Neural cell (in vitro differentiated cells): ENCODE data around the gene INF2. TPM values are rescaled to one million over a fixed set of nuclear protein-coding genes. Genes with fewer than 3 reads are reported as not detected.

ENCODE experiments used
- H2AFZ ChIP-seq: fragments of 200-600, 300-800 bp; sonication (generic), shearing (Covaris generic); 2 replicates; pipeline ENCODE4 v1.6.0; 2014; ENCODE audit warnings: low read depth, mild to moderate bottlenecking, antibody characterized with exemption, low read length, moderate library complexity
- H3F3A ChIP-seq: fragments of 200-600 bp; shearing (Covaris generic); 2 replicates; pipeline ENCODE4 v1.6.1; 2016; ENCODE audit warnings: mild to moderate bottlenecking, moderate library complexity, mixed read lengths, antibody characterized with exemption, low read length; ENCODE audit not compliant: insufficient read depth, poor library complexity, severe bottlenecking
- H3K27ac ChIP-seq: fragments of 200-600, 300-800 bp; sonication (generic), shearing (Covaris generic); 2 replicates; pipeline ENCODE4 v1.5.1; 2014; ENCODE audit warnings: mild to moderate bottlenecking, low read length, moderate library complexity
- H3K27me3 ChIP-seq: fragments of 300-800, 200-600 bp; sonication (generic), shearing (Covaris generic); 2 replicates; pipeline ENCODE4 v1.6.0; 2014; ENCODE audit warnings: mild to moderate bottlenecking, low read depth, low read length, moderate library complexity; ENCODE audit not compliant: insufficient read depth
- H3K36me3 ChIP-seq: fragments of 300-800, 200-600 bp; sonication (generic), shearing (Covaris generic); 2 replicates; pipeline ENCODE4 v1.5.1; 2014; ENCODE audit warnings: mild to moderate bottlenecking, antibody characterized with exemption, low read length, moderate library complexity; ENCODE audit not compliant: insufficient read depth
- H3K4me2 ChIP-seq: fragments of 300-800, 200-600 bp; sonication (generic), shearing (Covaris generic); 2 replicates; pipeline ENCODE4 v1.6.0; 2014; ENCODE audit warnings: mild to moderate bottlenecking, low read length
- H3K4me3 ChIP-seq: fragments of 300-800, 200-600 bp; sonication (generic), shearing (Covaris generic); 2 replicates; pipeline ENCODE4 v1.5.1; 2014; ENCODE audit warnings: mild to moderate bottlenecking, low read length, moderate library complexity
- H3K79me2 ChIP-seq: fragments of 200-600 bp; shearing (Covaris generic); replicated peaks from 2 replicates; pipeline ENCODE4 v1.6.0; 2014; ENCODE audit warnings: mild to moderate bottlenecking, low read length, moderate library complexity; ENCODE audit not compliant: insufficient read depth
- H3K9ac ChIP-seq: fragments of 300-800, 200-600 bp; sonication (generic), shearing (Covaris generic); 2 replicates; pipeline ENCODE4 v1.6.1; 2016; ENCODE audit warnings: mild to moderate bottlenecking, low read length, mixed read lengths
- H3K9me2 ChIP-seq: fragments of 200-600 bp; shearing (Covaris generic); 2 replicates; pipeline ENCODE4 v1.6.1; 2016; ENCODE audit warnings: mild to moderate bottlenecking, low read length, mixed read lengths; ENCODE audit not compliant: insufficient read depth
- H3K9me3 ChIP-seq: fragments of 200-600, 300-800 bp; sonication (generic), shearing (Covaris generic); 2 replicates; pipeline ENCODE4 v1.6.1; 2016; ENCODE audit warnings: mild to moderate bottlenecking, mixed run types, low read length, moderate library complexity, mixed read lengths
- H4K20me1 ChIP-seq: fragments of 200-600 bp; shearing (Covaris generic); 2 replicates; pipeline ENCODE4 v1.6.1; 2016; ENCODE audit warnings: mild to moderate bottlenecking, mixed run types; ENCODE audit not compliant: insufficient read depth
- CTCF ChIP-seq: fragments of 450-650 bp; IDR thresholded peaks from 2 replicates; pipeline ENCODE4 v1.5.1; 2014; ENCODE audit warnings: antibody characterized with exemption, mild to moderate bottlenecking, moderate library complexity; ENCODE audit not compliant: poor library complexity, severe bottlenecking
- EP300 ChIP-seq: fragments of 450-650 bp; conservative IDR thresholded peaks from 2 replicates; pipeline ENCODE4 v1.6.1; 2014; ENCODE audit warnings: antibody characterized with exemption, mild to moderate bottlenecking, moderate library complexity; ENCODE audit not compliant: poor library complexity, severe bottlenecking
- EZH2 ChIP-seq: fragments of 200-600, 300-800 bp; shearing (Covaris generic), sonication (generic); IDR thresholded peaks from 2 replicates; pipeline ENCODE4 v1.6.1; 2014; ENCODE audit warnings: antibody characterized with exemption, low read length, borderline replicate concordance, mild to moderate bottlenecking; ENCODE audit not compliant: insufficient read depth, poor library complexity, severe bottlenecking
- MXI1 ChIP-seq: fragments of 450-650 bp; conservative IDR thresholded peaks from 2 replicates; pipeline ENCODE4 v1.6.1; 2014; ENCODE audit warnings: antibody characterized with exemption, mild to moderate bottlenecking; ENCODE audit not compliant: poor library complexity, severe bottlenecking
- POLR2AphosphoS5 ChIP-seq: IDR thresholded peaks from 2 replicates; pipeline ENCODE4 v1.6.1; 2012
- RAD21 ChIP-seq: fragments of 450-650 bp; conservative IDR thresholded peaks from 2 replicates; pipeline ENCODE4 v1.6.1; 2014; ENCODE audit warnings: antibody characterized with exemption, mild to moderate bottlenecking, moderate library complexity
- REST ChIP-seq: IDR thresholded peaks from 2 replicates; pipeline ENCODE4 v1.6.1; 2012; ENCODE audit warnings: borderline replicate concordance
- SMC3 ChIP-seq: fragments of 450-650 bp; conservative IDR thresholded peaks from 2 replicates; pipeline ENCODE4 v1.6.1; 2014; ENCODE audit warnings: antibody characterized with exemption, mild to moderate bottlenecking, moderate library complexity; ENCODE audit not compliant: poor library complexity
- TAF1 ChIP-seq: IDR thresholded peaks from 2 replicates; pipeline ENCODE4 v1.6.1; 2012; ENCODE audit warnings: low read depth
- polyA plus RNA-seq: library from polyadenylated mRNA; depleted of rRNA; stranded (reverse); fragments of >200 nt; gene quantifications from 2 replicates; pipeline ENCODE4 v1.2.3, GENCODE V29; 2014

The INF2 gene
- polyA plus RNA-seq, 1 donor from 2014 or later: 0.02 TPM

DNA sequence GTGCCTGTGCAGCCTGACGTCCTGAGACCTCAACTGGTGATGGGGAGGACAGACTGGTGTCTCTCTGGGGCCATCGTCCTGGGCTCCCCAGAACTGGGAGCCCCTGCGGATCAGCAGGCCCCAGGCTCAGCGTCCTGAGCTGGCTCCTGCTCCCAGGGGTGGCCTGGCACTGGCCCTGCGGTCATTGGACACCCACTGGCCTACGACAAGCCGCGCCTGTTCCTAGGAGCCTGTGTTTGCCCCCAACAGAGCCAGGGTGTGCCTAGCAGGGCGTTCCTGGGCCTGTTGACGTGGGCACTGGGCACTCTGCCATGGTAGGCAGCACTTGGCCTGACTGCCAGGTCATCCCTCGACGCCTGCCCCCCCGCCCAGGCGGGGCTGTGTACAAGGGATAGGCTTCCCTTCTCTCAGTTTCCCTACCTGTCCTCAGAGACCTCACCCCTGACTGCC lies 43.0 kb downstream of the INF2 start:
- no peak overlapping the region for H2AFZ ChIP-seq

GRCh38 chr14:104732931-104733681 lies 43.7 kb downstream of the INF2 start:
- H3K9me2 ChIP-seq: no peaks in the 10 kb centered on the region
- H3K4me2 ChIP-seq: no peak overlapping the region
- H2AFZ ChIP-seq: no peak overlapping the region
- no peaks in the 10 kb centered on the region for H3K36me3 ChIP-seq
- no peaks in the 10 kb centered on the region for H3K9me3 ChIP-seq
- H3K9ac ChIP-seq: no peak overlapping the region
- no peak overlapping the region for H3K4me3 ChIP-seq
- H3K79me2 ChIP-seq: no peaks in the 10 kb centered on the region
- H4K20me1 ChIP-seq: no peaks in the 10 kb centered on the region
- no peaks in the 10 kb centered on the region for H3F3A ChIP-seq
- H3K27ac ChIP-seq: no peak overlapping the region
- no peaks in the 10 kb centered on the region for H3K27me3 ChIP-seq
- TF ChIP-seq POLR2AphosphoS5 (no peak), SMC3 (no peak), TAF1 (no peak), CTCF (no peak), EZH2 (no peak), RAD21 (no peak)

More for the DNA sequence above, 43.0 kb downstream of the INF2 start:
- Histone ChIP-seq H3K4me3 (no peak overlapping the region), H4K20me1 (no peaks in the 10 kb centered on the region), H3K79me2 (no peaks in the 10 kb centered on the region), H3K4me2 (no peak overlapping the region), H3K36me3 (no peaks in the 10 kb centered on the region), H3K27me3 (no peaks in the 10 kb centered on the region), H3K27ac (no peak overlapping the region), H3K9me2 (no peaks in the 10 kb centered on the region), H3K9ac (no peak overlapping the region), H3F3A (no peaks in the 10 kb centered on the region), H3K9me3 (no peaks in the 10 kb centered on the region)
- no peak for TF ChIP-seq CTCF
- no peak for TF ChIP-seq POLR2AphosphoS5
- TF ChIP-seq RAD21: no peak
- no peak for TF ChIP-seq TAF1
- no peak for TF ChIP-seq SMC3
- no peak for TF ChIP-seq MXI1
- TF ChIP-seq EZH2: no peak
- TF ChIP-seq EP300: no peak
- TF ChIP-seq REST: no peak
